Naive thymus-derived CD4-positive, alpha-beta T cell (primary cell): ENCODE data around the gene NAT8L. TPM values are rescaled to one million over a fixed set of nuclear protein-coding genes. Genes with fewer than 3 reads are reported as not detected.
A peak's percentile ranks its signal among the peaks of the same experiment; 100 is the strongest.

ENCODE experiments used
- ATAC-seq: fragments of 150-1000 bp; cut with Tn5 transposase; 2 replicates; pipeline ENCODE4 v1.10.0; 2021; ENCODE audit warnings: mild to moderate bottlenecking, moderate library complexity
- CTCF ChIA-PET: fragments of 350-600 bp; sonication (Branson Sonifier 250); formaldehyde crosslinking; loops from one replicate; lab custom pipeline; 2021; ENCODE audit warnings: antibody characterized with exemption; lab: Charles Lee
- POLR2A ChIA-PET: fragments of 350-600 bp; sonication (Branson Sonifier 250); formaldehyde crosslinking; loops from one replicate; lab custom pipeline; 2021; ENCODE audit warnings: antibody characterized with exemption, inconsistent platforms; lab: Charles Lee
- DNase-seq, 9 donors: peaks; one replicate each; pipeline versions ENCODE4 v3.0.0 to v3.0.0-alpha.2; 2020 to 2022; ENCODE audit warnings: mixed read lengths in 1 of 9
- H3K27ac ChIP-seq: one replicate; pipeline ENCODE4 v1.7.0; 2013; ENCODE audit warnings: mild to moderate bottlenecking, low read depth, low read length, moderate library complexity
- H3K27me3 ChIP-seq, 2 donors: one replicate each; pipeline ENCODE4 v1.7.0; 2013; ENCODE audit warnings: low read length in 2 of 2, mild to moderate bottlenecking in 2 of 2, moderate library complexity in 2 of 2; ENCODE audit not compliant: control insufficient read depth in 2 of 2, insufficient read depth in 2 of 2
- H3K36me3 ChIP-seq, 3 experiments: 1 replicate in 2 of 3; 2 replicates in 1 of 3; pipeline ENCODE4 v1.7.0; 2013; ENCODE audit warnings: low read length in 3 of 3, mild to moderate bottlenecking in 3 of 3, moderate library complexity in 1 of 3; ENCODE audit not compliant: insufficient read depth in 3 of 3, control insufficient read depth in 2 of 3
- H3K4me1 ChIP-seq, 2 donors: one replicate each; pipeline ENCODE4 v1.7.0; 2013; ENCODE audit warnings: low read length in 2 of 2, mild to moderate bottlenecking in 2 of 2, moderate library complexity in 1 of 2; ENCODE audit not compliant: control insufficient read depth in 2 of 2, insufficient read depth in 2 of 2
- H3K4me3 ChIP-seq: 2 replicates; pipeline ENCODE4 v1.7.0; 2013; ENCODE audit warnings: mild to moderate bottlenecking, low read length
- H3K9me3 ChIP-seq, 3 experiments: 1 replicate in 2 of 3; 2 replicates in 1 of 3; pipeline ENCODE4 v1.7.0; 2013; ENCODE audit warnings: low read length in 3 of 3; ENCODE audit not compliant: control insufficient read depth in 2 of 3
- H3K27ac Mint-ChIP-seq, 9 donors: one replicate each; pipeline ENCODE4 v1.8.0; 2020 to 2022; ENCODE audit warnings: mixed read lengths in 9 of 9, mild to moderate bottlenecking in 8 of 9, moderate library complexity in 5 of 9, inconsistent platforms in 2 of 9
- H3K27me3 Mint-ChIP-seq, 5 donors: one replicate each; pipeline ENCODE4 v1.8.0; 2021 to 2022; ENCODE audit warnings: mixed read lengths in 5 of 5, mild to moderate bottlenecking in 1 of 5
- H3K36me3 Mint-ChIP-seq, 5 donors: one replicate each; pipeline ENCODE4 v1.8.0; 2020 to 2022; ENCODE audit warnings: mixed read lengths in 5 of 5, mild to moderate bottlenecking in 3 of 5, inconsistent platforms in 1 of 5
- H3K4me1 Mint-ChIP-seq, 7 donors: one replicate each; pipeline ENCODE4 v1.8.0; 2020 to 2022; ENCODE audit warnings: mixed read lengths in 7 of 7, mild to moderate bottlenecking in 3 of 7, inconsistent platforms in 1 of 7
- H3K4me3 Mint-ChIP-seq, 10 donors: one replicate each; pipeline ENCODE4 v1.8.0; 2020 to 2022; ENCODE audit warnings: mild to moderate bottlenecking in 10 of 10, mixed read lengths in 10 of 10, moderate library complexity in 6 of 10, inconsistent platforms in 2 of 10
- H3K9me3 Mint-ChIP-seq, 11 donors: one replicate each; pipeline ENCODE4 v1.8.0; 2020 to 2022; ENCODE audit warnings: mixed read lengths in 11 of 11, mild to moderate bottlenecking in 4 of 11, inconsistent platforms in 1 of 11, moderate library complexity in 1 of 11
- intact Hi-C, 2 donors: fragments of 100-400 bp; cut with micrococcal nuclease; formaldehyde crosslinking; loops; one replicate each; pipeline ENCODE4 v1.15.1; 2023
- polyA plus RNA-seq, 2 donors: library from polyadenylated mRNA; unstranded; fragments of 300-500 nt; fragmentation: Illumina TruSeq; gene quantifications; one replicate each; pipeline ENCODE4 v1.2.3, GENCODE V29; 2021
- total RNA-seq, 6 experiments: library from RNA in 5 of 6; stranded (reverse) in 5 of 6; gene quantifications; 1 replicate in 5 of 6; 2 replicates in 1 of 6; pipeline ENCODE4 v1.2.3 and lab custom pipeline; 2021 to 2026

The NAT8L gene
- total and polyA plus RNA-seq, 7 experiments from 2014 or later = 0.11 to 7.2 (median 0.24) TPM; not detected in 4

DNA sequence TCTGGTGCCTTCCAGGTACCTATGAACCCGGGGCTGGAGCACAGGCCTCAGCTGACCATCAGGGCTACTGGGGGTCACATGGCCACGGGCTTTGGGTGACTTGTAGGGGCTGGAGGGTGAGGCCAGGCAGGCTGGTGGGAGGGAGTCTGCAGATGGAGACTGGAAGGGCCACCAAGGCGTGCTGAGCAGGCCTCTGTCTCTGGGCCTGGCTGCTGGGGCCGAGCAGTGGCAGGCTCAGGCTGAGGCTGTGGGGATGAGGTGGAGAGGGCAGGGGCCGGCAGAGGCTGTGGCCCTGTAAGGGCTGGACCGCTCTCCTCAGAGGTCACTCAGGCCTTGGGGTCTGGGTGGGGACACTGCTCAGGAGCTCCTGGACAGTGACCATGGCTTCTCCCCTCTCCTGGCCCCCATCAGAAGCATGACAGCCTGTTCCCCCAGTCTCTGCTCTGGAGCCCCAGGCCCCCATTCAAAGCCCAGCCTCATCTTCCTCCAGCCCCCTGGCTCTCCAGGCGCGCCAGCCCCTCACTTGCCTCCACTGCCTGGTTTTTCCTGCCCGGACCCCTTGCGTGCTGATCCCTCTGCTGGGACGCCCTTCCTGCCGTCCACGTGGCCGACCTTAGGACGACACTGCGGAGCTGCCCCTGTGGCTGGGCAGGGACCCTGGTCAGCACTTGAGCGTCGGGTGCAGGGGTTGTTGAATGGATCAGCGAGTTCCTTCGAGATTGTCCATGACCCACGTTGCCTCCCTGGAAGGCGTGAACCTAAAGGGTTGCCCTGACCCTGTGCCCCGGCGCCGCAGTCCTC, 11.1 kb upstream of the NAT8L start:
- Histone ChIP-seq H3K9me3 (no peaks in the 10 kb centered on the region), H3K4me1 (peaks cover 0 to under 1% of the 10 kb centered on the region in 2 donors), H3K27me3 (no peaks in the 10 kb centered on the region), H3K27ac (no peak overlapping the region), H3K4me3 (no peak overlapping the region), H3K36me3 (no peaks in the 10 kb centered on the region)
- no peaks in the 10 kb centered on the region for H3K36me3 Mint-ChIP-seq
- ATAC-seq = no peak
- ChIA-PET CTCF (no interaction called here), POLR2A (no interaction called here)
- peaks cover 0 to 2% (median 0%) of the 10 kb centered on the region in 11 donors for H3K9me3 Mint-ChIP-seq
- no peak for DNase-seq
- H3K27me3 Mint-ChIP-seq = peaks cover 14 to 30% (median 26%) of the 10 kb centered on the region in 5 donors
- intact Hi-C loops = no loop called here
- H3K4me1 Mint-ChIP-seq = peaks cover 0 to 2% (median 0%) of the 10 kb centered on the region in 7 donors
- peak overlapping the region in 1 of 10 donors; percentile 48 for H3K4me3 Mint-ChIP-seq
- H3K27ac Mint-ChIP-seq = no peak overlapping the region

GRCh38 chr4:2048831-2049230, 10.3 kb upstream of the NAT8L start:
- Histone ChIP-seq H3K36me3 (no peaks in the 10 kb centered on the region), H3K4me1 (no peaks in the 10 kb centered on the region), H3K9me3 (no peaks in the 10 kb centered on the region), H3K27ac (no peak overlapping the region), H3K27me3 (no peaks in the 10 kb centered on the region), H3K4me3 (no peak overlapping the region)
- Mint-ChIP-seq H3K27ac (no peak overlapping the region), H3K4me3 (no peak overlapping the region), H3K27me3 (peaks cover 15 to 35% (median 27%) of the 10 kb centered on the region in 5 donors), H3K9me3 (peaks cover 0 to 2% (median 0%) of the 10 kb centered on the region in 11 donors), H3K36me3 (peaks cover 0 to under 1% (median 0%) of the 10 kb centered on the region in 5 donors), H3K4me1 (no peaks in the 10 kb centered on the region)
- intact Hi-C loops = no loop called here
- CTCF ChIA-PET = interaction anchor here (0.6 kb wide), 1 partner anchor 14 kb away, joined by 3 read pairs; no protein-coding TSS in a partner anchor
- ATAC-seq (no peak), DNase-seq (no peak)
- POLR2A ChIA-PET = no interaction called here

- Mint-ChIP-seq H3K4me1 (peaks cover 0 to 2% (median 0%) of the 10 kb centered on the region in 7 donors), H3K4me3 (no peak overlapping the region), H3K9me3 (peaks cover 0 to 2% (median 0%) of the 10 kb centered on the region in 11 donors), H3K27ac (peak overlapping the region in 1 of 9 donors; percentile 18), H3K27me3 (peaks cover 20 to 40% (median 33%) of the 10 kb centered on the region in 5 donors), H3K36me3 (peaks cover 0 to 4% (median 1%) of the 10 kb centered on the region in 5 donors)
- POLR2A ChIA-PET = no interaction called here
- Histone ChIP-seq H3K36me3 (no peaks in the 10 kb centered on the region), H3K9me3 (no peaks in the 10 kb centered on the region), H3K27ac (no peak overlapping the region), H3K27me3 (no peaks in the 10 kb centered on the region), H3K4me3 (no peak overlapping the region), H3K4me1 (no peaks in the 10 kb centered on the region)
- intact Hi-C loops = no loop called here
- no peak for ATAC-seq
- DNase-seq = no peak
- CTCF ChIA-PET = no interaction called here
Observed at GRCh38 chr4:2049381-2049780, 9.7 kb upstream of the NAT8L start.

GRCh38 chr4:2049811-2050210, 9.3 kb upstream of the NAT8L start:
- Mint-ChIP-seq H3K4me3 (no peak overlapping the region), H3K36me3 (peaks cover 0 to 4% (median 1%) of the 10 kb centered on the region in 5 donors), H3K9me3 (peaks cover 0 to 2% (median 0%) of the 10 kb centered on the region in 11 donors), H3K4me1 (peaks cover 0 to 2% (median 0%) of the 10 kb centered on the region in 7 donors), H3K27ac (no peak overlapping the region), H3K27me3 (peaks cover 20 to 40% (median 33%) of the 10 kb centered on the region in 5 donors)
- Histone ChIP-seq H3K4me3 (no peak overlapping the region), H3K36me3 (no peaks in the 10 kb centered on the region), H3K27me3 (no peaks in the 10 kb centered on the region), H3K9me3 (no peaks in the 10 kb centered on the region), H3K27ac (no peak overlapping the region), H3K4me1 (no peaks in the 10 kb centered on the region)
- intact Hi-C loops = no loop called here
- ChIA-PET CTCF (no interaction called here), POLR2A (no interaction called here)
- ATAC-seq = no peak
- no peak for DNase-seq

DNA sequence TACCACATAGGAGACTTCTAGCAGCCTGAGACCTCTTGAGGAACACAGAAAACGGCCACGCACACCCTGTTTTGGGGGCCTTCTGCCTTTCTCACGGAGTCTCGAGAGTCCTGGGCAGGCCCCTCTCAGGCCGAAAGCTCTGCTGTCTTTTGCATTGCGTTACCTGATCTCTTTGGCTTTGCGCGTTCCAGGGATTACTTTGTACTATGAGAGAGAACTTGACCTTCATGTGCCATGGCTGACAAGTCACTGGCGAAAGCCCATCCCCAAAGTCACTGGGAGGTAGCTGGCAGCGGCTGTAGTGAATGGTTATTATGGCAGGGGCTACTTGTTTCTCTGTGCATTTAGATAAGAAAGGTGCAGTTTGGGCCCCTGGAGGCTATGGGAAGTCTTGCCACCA, 8.0 kb upstream of the NAT8L start:
- DNase-seq = no peak
- peaks cover 26 to 46% (median 30%) of the 10 kb centered on the region in 5 donors for H3K27me3 Mint-ChIP-seq

DNA sequence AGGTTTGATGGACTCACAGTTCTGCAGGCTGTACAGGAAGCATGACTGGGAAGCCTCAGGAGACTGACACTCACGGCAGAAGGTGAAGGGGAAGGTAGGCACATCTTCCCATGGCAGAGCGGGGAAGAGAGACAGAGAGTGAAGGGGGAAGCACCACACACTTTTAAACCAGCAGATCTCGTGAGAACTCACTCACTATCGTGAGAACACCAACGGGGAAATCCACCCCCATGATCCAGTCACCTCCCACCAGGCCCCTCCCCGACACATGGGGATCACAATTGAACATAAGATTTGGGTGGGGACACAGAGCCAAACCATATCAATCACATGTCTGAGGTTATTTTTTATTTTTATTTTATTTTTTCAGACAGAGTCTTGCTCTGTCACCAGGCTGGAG, 4.9 kb upstream of the NAT8L start:
- Histone ChIP-seq H3K4me1 (no peaks in the 10 kb centered on the region), H3K4me3 (no peak overlapping the region), H3K27me3 (peaks cover 0 to 3% of the 10 kb centered on the region in 2 donors), H3K27ac (no peak overlapping the region), H3K36me3 (no peaks in the 10 kb centered on the region), H3K9me3 (no peaks in the 10 kb centered on the region)
- ATAC-seq (no peak), DNase-seq (no peak)
- Mint-ChIP-seq H3K4me3 (no peak overlapping the region), H3K36me3 (peaks cover 0 to 4% (median 1%) of the 10 kb centered on the region in 5 donors), H3K27me3 (peaks cover 38 to 62% (median 42%) of the 10 kb centered on the region in 5 donors), H3K4me1 (peaks cover 0 to 6% (median 0%) of the 10 kb centered on the region in 7 donors), H3K27ac (no peak overlapping the region), H3K9me3 (no peaks in the 10 kb centered on the region)
- intact Hi-C loops = no loop called here
- CTCF ChIA-PET = no interaction called here
- POLR2A ChIA-PET = no interaction called here

More for the DNA sequence above, 8.0 kb upstream of the NAT8L start:
- ChIA-PET POLR2A (interaction anchor here (0.6 kb wide), 1 partner anchor 312 kb away, joined by 5 read pairs; no protein-coding TSS in a partner anchor), CTCF (no interaction called here)
- no peaks in the 10 kb centered on the region for H3K27me3 ChIP-seq
- no peak overlapping the region for H3K27ac ChIP-seq
- Mint-ChIP-seq H3K4me1 (peaks cover 0 to 2% (median 0%) of the 10 kb centered on the region in 7 donors), H3K4me3 (no peak overlapping the region), H3K36me3 (peaks cover 0 to 4% (median 1%) of the 10 kb centered on the region in 5 donors), H3K27ac (no peak overlapping the region), H3K9me3 (no peaks in the 10 kb centered on the region)
- H3K36me3 ChIP-seq = no peaks in the 10 kb centered on the region
- no peaks in the 10 kb centered on the region for H3K9me3 ChIP-seq
- intact Hi-C loops = no loop called here
- H3K4me3 ChIP-seq = no peak overlapping the region
- no peaks in the 10 kb centered on the region for H3K4me1 ChIP-seq
- ATAC-seq = no peak
